GM23338 (cell line): ENCODE data around the gene ADGRF3. TPM values are rescaled to one million over a fixed set of nuclear protein-coding genes. Genes with fewer than 3 reads are reported as not detected.

Experiments
- ATAC-seq: fragments of 200-7000 bp; cut with Tn5 transposase; 3 replicates; pipeline ENCODE4 v1.9.1; 2020
- DNase-seq: peaks from one replicate; pipeline ENCODE4 v3.0.0-alpha.2; 2015; ENCODE audit warnings: low spot score
- H2AFZ ChIP-seq: fragments of 200-600 bp; sonication (generic); 2 replicates; pipeline ENCODE4 v1.8.0; 2016; ENCODE audit warnings: antibody characterized with exemption, mild to moderate bottlenecking, moderate library complexity
- H3F3A ChIP-seq: fragments of 200-600 bp; sonication (generic); replicated peaks from 2 replicates; pipeline ENCODE4 v1.8.0; 2017; ENCODE audit warnings: antibody characterized with exemption, mixed run types, low read depth
- H3K27ac ChIP-seq: fragments of 200-600 bp; sonication (generic); 2 replicates; pipeline ENCODE4 v1.6.1; 2016; ENCODE audit warnings: low read depth
- H3K27me3 ChIP-seq: fragments of 200-600 bp; sonication (generic); 2 replicates; pipeline ENCODE4 v1.8.0; 2016; ENCODE audit warnings: mild to moderate bottlenecking, mixed run types, moderate library complexity; ENCODE audit not compliant: insufficient read depth
- H3K36me3 ChIP-seq: fragments of 200-600 bp; sonication (generic); 2 replicates; pipeline ENCODE4 v1.8.0; 2016; ENCODE audit warnings: mild to moderate bottlenecking; ENCODE audit not compliant: insufficient read depth
- H3K4me1 ChIP-seq: fragments of 200-600 bp; sonication (generic); 2 replicates; pipeline ENCODE4 v1.8.0; 2016; ENCODE audit warnings: mild to moderate bottlenecking, moderate library complexity; ENCODE audit not compliant: insufficient read depth
- H3K4me2 ChIP-seq: fragments of 200-600 bp; sonication (generic); 2 replicates; pipeline ENCODE4 v1.7.1; 2017; ENCODE audit warnings: mixed run types
- H3K4me3 ChIP-seq: fragments of 200-600 bp; sonication (generic); 2 replicates; pipeline ENCODE4 v1.6.1; 2016; ENCODE audit warnings: mixed run types
- H3K79me2 ChIP-seq: fragments of 200-600 bp; sonication (generic); replicated peaks from 2 replicates; pipeline ENCODE4 v1.8.0; 2017; ENCODE audit warnings: mild to moderate bottlenecking; ENCODE audit not compliant: insufficient read depth
- H3K9me2 ChIP-seq: fragments of 200-600 bp; sonication (generic); 2 replicates; pipeline ENCODE4 v1.8.0; 2017; ENCODE audit not compliant: insufficient read depth
- H4K20me1 ChIP-seq: fragments of 200-600 bp; sonication (generic); replicated peaks from 2 replicates; pipeline ENCODE4 v1.8.0; 2017; ENCODE audit warnings: mild to moderate bottlenecking; ENCODE audit not compliant: insufficient read depth
- H3K27ac Mint-ChIP-seq: 2 replicates; pipeline ENCODE4 v1.8.0; 2020; ENCODE audit warnings: inconsistent platforms, mild to moderate bottlenecking, moderate library complexity, mixed read lengths
- H3K27me3 Mint-ChIP-seq: 3 replicates; pipeline ENCODE4 v1.8.0; 2022; ENCODE audit warnings: low read depth, mild to moderate bottlenecking, moderate library complexity, mixed read lengths, inconsistent platforms; ENCODE audit not compliant: insufficient read depth, poor library complexity
- H3K36me3 Mint-ChIP-seq: 3 replicates; pipeline ENCODE4 v1.8.0; 2021; ENCODE audit warnings: low read depth, mild to moderate bottlenecking, inconsistent platforms, moderate library complexity, mixed read lengths
- H3K4me1 Mint-ChIP-seq: 3 replicates; pipeline ENCODE4 v1.8.0; 2020; ENCODE audit warnings: mild to moderate bottlenecking, inconsistent platforms, mixed read lengths
- H3K4me3 Mint-ChIP-seq: 3 replicates; pipeline ENCODE4 v1.8.0; 2021; ENCODE audit warnings: moderate library complexity, mild to moderate bottlenecking, inconsistent platforms, mixed read lengths
- H3K9me3 Mint-ChIP-seq: 3 replicates; pipeline ENCODE4 v1.8.0; 2020; ENCODE audit warnings: moderate library complexity, mild to moderate bottlenecking, inconsistent platforms, mixed read lengths
- CREB1 ChIP-seq: fragments of 250-450 bp; sonication (Bioruptor Pico); IDR thresholded peaks from 2 replicates; pipeline ENCODE4 v1.5.0; 2020; ENCODE audit warnings: low read depth, mild to moderate bottlenecking, moderate library complexity
- CTCF ChIP-seq, 2 experiments: fragments of 200-600 bp in 1 of 2; sonication (generic) in 1 of 2; conservative IDR thresholded peaks; 2 replicates each; pipeline versions ENCODE4 v1.5.1 to v1.6.1; 2016 to 2017; ENCODE audit warnings: antibody characterized with exemption in 2 of 2, low read depth in 2 of 2, mild to moderate bottlenecking in 2 of 2, moderate library complexity in 1 of 2
- EZH2phosphoT487 ChIP-seq: fragments of 200-600 bp; sonication (generic); IDR thresholded peaks from one replicate; pipeline ENCODE4 v1.8.1; 2018; ENCODE audit warnings: antibody characterized with exemption; ENCODE audit not compliant: unreplicated experiment
- JUNB ChIP-seq: IDR thresholded peaks from one replicate; pipeline ENCODE4 v1.6.1; 2016; ENCODE audit warnings: antibody characterized with exemption; ENCODE audit not compliant: unreplicated experiment
- NANOG ChIP-seq: IDR thresholded peaks from 2 replicates; pipeline ENCODE4 v1.6.1; 2016; ENCODE audit warnings: antibody characterized with exemption, borderline replicate concordance
- STAT1 ChIP-seq: IDR thresholded peaks from one replicate; pipeline ENCODE4 v1.6.1; 2016; ENCODE audit warnings: antibody characterized with exemption; ENCODE audit not compliant: unreplicated experiment
- ZNF114 ChIP-seq: fragments of 250-450 bp; sonication (Bioruptor Pico); IDR thresholded peaks from 2 replicates; pipeline ENCODE4 v1.5.0; 2020; ENCODE audit warnings: mild to moderate bottlenecking, moderate library complexity
- ZNF462 ChIP-seq: fragments of 250-450 bp; sonication (Bioruptor Pico); IDR thresholded peaks from 2 replicates; pipeline ENCODE4 v1.5.0; 2020; ENCODE audit warnings: mild to moderate bottlenecking, moderate library complexity
- polyA plus RNA-seq: library from polyadenylated mRNA; unstranded; fragments of >200 nt; fragmentation: Nextera tagmentation; extraction: Ambion mirVana; gene quantifications from 2 replicates; pipeline ENCODE4 v1.2.1, GENCODE V29; 2016
- total RNA-seq: library from RNA; depleted of rRNA; stranded (reverse); fragments of >200 nt; shearing (Covaris generic); gene quantifications from 2 replicates; pipeline ENCODE4 v1.2.3, GENCODE V29; 2014
- TF ChIP-seq, protein P1 (sequence below): IDR thresholded peaks from 2 replicates; pipeline ENCODE4 v1.6.1; 2016; ENCODE audit warnings: antibody characterized with exemption
- TF ChIP-seq, protein P2 (sequence below): IDR thresholded peaks from one replicate; pipeline ENCODE4 v1.6.1; 2018; ENCODE audit warnings: antibody characterized with exemption; ENCODE audit not compliant: unreplicated experiment

Gene ADGRF3
- total and polyA plus RNA-seq, 2 experiments from 2014 or later = 0.38 to 0.39 TPM

DNA sequence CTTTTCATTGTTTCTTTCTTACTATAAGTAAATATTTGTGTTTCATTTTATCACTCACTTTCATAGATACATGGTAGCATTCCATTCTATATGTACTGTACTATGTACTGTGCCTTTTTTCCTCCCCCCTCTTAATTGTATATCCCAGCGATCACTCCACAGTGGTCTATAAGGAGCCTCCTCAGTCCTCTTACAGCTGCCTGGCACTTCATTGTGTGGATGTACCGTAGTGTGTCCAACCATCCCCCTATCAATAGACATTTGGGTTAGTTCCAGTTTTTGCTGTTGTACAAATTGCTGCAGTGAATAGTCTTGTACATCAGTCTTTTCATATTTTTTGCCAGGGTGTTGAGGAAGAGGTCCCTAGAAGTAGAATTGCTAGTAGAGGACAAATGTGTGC lies 33.7 kb upstream of the ADGRF3 start:
- H3F3A ChIP-seq = no peaks in the 10 kb centered on the region
- no peaks in the 10 kb centered on the region; the same call in 1 of the 2 replicates for H3K79me2 ChIP-seq
- Mint-ChIP-seq H3K4me1 (no peaks in the 10 kb centered on the region), H3K27ac (no peak overlapping the region), H3K9me3 (no peaks in the 10 kb centered on the region), H3K36me3 (peaks cover 16% of the 10 kb centered on the region; the same call in 2 of the 3 replicates), H3K4me3 (no peak overlapping the region), H3K27me3 (no peaks in the 10 kb centered on the region)
- no peaks in the 10 kb centered on the region for H3K9me2 ChIP-seq
- ATAC-seq = no peak
- peaks cover 10% of the 10 kb centered on the region; the same call in 1 of the 2 replicates for H3K36me3 ChIP-seq
- DNase-seq = no peak
- no peak overlapping the region for H2AFZ ChIP-seq
- H3K4me1 ChIP-seq = no peaks in the 10 kb centered on the region
- no peak for TF ChIP-seq NANOG
- no peak for TF ChIP-seq CREB1 (CRISPR knock-in tag)
- TF ChIP-seq, protein P1, sequence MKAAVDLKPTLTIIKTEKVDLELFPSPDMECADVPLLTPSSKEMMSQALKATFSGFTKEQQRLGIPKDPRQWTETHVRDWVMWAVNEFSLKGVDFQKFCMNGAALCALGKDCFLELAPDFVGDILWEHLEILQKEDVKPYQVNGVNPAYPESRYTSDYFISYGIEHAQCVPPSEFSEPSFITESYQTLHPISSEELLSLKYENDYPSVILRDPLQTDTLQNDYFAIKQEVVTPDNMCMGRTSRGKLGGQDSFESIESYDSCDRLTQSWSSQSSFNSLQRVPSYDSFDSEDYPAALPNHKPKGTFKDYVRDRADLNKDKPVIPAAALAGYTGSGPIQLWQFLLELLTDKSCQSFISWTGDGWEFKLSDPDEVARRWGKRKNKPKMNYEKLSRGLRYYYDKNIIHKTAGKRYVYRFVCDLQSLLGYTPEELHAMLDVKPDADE = no peak
- TF ChIP-seq ZNF462 (CRISPR knock-in tag) = no peak
- no peak for TF ChIP-seq STAT1
- no peak for TF ChIP-seq ZNF114 (CRISPR knock-in tag)
- TF ChIP-seq CTCF (conservative IDR thresholded peaks at IDR 0.05; ENCODE audit: low read depth in 2 of 2) = no peak
- no peak for TF ChIP-seq EZH2phosphoT487
- TF ChIP-seq JUNB = no peak
- TF ChIP-seq, protein P2, sequence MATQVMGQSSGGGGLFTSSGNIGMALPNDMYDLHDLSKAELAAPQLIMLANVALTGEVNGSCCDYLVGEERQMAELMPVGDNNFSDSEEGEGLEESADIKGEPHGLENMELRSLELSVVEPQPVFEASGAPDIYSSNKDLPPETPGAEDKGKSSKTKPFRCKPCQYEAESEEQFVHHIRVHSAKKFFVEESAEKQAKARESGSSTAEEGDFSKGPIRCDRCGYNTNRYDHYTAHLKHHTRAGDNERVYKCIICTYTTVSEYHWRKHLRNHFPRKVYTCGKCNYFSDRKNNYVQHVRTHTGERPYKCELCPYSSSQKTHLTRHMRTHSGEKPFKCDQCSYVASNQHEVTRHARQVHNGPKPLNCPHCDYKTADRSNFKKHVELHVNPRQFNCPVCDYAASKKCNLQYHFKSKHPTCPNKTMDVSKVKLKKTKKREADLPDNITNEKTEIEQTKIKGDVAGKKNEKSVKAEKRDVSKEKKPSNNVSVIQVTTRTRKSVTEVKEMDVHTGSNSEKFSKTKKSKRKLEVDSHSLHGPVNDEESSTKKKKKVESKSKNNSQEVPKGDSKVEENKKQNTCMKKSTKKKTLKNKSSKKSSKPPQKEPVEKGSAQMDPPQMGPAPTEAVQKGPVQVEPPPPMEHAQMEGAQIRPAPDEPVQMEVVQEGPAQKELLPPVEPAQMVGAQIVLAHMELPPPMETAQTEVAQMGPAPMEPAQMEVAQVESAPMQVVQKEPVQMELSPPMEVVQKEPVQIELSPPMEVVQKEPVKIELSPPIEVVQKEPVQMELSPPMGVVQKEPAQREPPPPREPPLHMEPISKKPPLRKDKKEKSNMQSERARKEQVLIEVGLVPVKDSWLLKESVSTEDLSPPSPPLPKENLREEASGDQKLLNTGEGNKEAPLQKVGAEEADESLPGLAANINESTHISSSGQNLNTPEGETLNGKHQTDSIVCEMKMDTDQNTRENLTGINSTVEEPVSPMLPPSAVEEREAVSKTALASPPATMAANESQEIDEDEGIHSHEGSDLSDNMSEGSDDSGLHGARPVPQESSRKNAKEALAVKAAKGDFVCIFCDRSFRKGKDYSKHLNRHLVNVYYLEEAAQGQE = no peak
- H3K27ac ChIP-seq = no peak overlapping the region
- no peak overlapping the region for H3K4me2 ChIP-seq
- no peaks in the 10 kb centered on the region for H3K27me3 ChIP-seq
- peaks cover 12% of the 10 kb centered on the region; the same call in 1 of the 2 replicates for H4K20me1 ChIP-seq
- no peak overlapping the region for H3K4me3 ChIP-seq
